Mesenteric fat pad (tissue), 1 donor: ENCODE results near the gene USP16. TPM values are rescaled to one million over a fixed set of nuclear protein-coding genes. Genes with fewer than 3 reads are reported as not detected.
A peak's percentile ranks its signal among the peaks of the same experiment; 100 is the strongest.
"Not testable (repeated sequence)": the region's sequence is repeated elsewhere in the genome, so short reads cannot be mapped to it uniquely, and the experiment has no call there.

Experiments
- DNase-seq: peaks from one replicate; pipeline ENCODE4 v3.0.0-alpha.2; 2020; ENCODE audit warnings: low spot score
- long read RNA-seq: library from polyadenylated mRNA; unstranded; transcript quantifications from one replicate; pipeline ENCODE4 v2.0.0, GENCODE V29; 2020
- total RNA-seq: library from RNA; stranded (reverse); fragmentation: NEBNext Ultra II Directional; extraction: Animal tissue kit (Norgen Biotek cat#: 25700); gene quantifications from one replicate; pipeline ENCODE4 v1.2.1, GENCODE V29; 2021
- donor health status: DM: yes; HTN: yes; CAD: no.

The USP16 gene
- total RNA-seq: 38.7 TPM
- long read RNA-seq, partial matches to known transcripts: 7 of 13 reads
- long read RNA-seq, other reads (novel, unspliced or antisense): 5 of 13 reads

- DNase-seq: peak; percentile 97
These were observed at the start of gene USP16 for GRCh38 chr21:29024474-29025327. Gene USP16 (plus strand): TSS chr21:29024668. CDS start chr21:29027914, 3,246 bp downstream.

GRCh38 chr21:28975397-28975796 lies 49.1 kb upstream of the USP16 start:
- no peak for DNase-seq

GRCh38 chr21:28979092-28979491 lies 45.4 kb upstream of the USP16 start:
- no peak for DNase-seq

DNA sequence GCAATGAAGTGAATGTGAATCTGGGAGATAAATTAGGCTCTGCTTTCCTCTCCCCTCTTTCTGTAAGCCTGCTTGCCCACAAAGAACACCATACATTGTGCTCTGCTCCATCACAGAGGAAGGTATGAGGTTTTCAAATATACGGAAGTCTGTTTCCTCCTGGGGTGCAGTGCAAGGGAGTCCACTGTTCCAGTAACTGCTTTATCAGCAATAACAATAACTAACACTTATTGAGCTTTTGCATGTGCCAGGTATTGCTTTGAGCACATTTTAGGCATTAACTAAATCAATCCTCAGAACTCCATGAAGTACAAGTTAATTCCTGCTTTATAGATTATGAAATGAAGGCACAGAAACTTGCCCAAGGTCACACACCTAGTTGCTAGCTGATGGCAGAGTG lies 41.8 kb upstream of the USP16 start:
- DNase-seq: no peak

- no peak for DNase-seq
These were observed 37.8 kb upstream of the USP16 start for GRCh38 chr21:28986677-28987076.

GRCh38 chr21:28988146-28988545 lies 36.3 kb upstream of the USP16 start:
- DNase-seq: not testable (repeated sequence)

DNA sequence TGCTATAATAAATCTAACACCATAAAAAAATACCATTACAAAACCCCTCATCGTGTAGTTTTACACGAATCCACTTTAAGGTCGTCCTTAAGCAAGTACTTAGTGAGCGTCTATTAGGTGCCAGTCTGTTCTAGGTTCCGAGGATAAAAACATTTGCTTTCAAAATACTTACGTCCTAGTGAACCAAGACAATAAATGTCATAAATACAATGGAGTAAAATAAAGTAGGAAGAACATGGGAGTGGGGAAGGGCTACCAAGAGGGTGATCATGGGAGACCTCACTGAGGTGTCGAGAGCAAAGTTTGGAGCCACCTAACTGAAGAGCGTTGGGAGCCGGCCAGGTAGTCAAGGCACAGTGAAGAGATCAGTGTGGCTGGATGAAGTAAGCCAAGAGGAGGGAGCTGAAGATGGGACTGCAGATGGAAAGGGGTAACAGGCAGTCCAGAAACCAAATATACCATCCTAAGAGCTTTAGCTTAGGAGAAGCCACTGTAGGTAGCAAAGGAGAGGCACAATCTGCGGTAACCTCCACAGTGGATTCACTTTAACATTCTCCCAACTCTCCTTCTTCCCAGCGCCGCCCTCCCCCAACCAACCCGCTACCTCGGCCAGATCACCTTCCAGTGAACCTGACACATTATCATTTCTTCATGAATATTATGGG lies 32.5 kb upstream of the USP16 start:
- DNase-seq: no peak

DNA sequence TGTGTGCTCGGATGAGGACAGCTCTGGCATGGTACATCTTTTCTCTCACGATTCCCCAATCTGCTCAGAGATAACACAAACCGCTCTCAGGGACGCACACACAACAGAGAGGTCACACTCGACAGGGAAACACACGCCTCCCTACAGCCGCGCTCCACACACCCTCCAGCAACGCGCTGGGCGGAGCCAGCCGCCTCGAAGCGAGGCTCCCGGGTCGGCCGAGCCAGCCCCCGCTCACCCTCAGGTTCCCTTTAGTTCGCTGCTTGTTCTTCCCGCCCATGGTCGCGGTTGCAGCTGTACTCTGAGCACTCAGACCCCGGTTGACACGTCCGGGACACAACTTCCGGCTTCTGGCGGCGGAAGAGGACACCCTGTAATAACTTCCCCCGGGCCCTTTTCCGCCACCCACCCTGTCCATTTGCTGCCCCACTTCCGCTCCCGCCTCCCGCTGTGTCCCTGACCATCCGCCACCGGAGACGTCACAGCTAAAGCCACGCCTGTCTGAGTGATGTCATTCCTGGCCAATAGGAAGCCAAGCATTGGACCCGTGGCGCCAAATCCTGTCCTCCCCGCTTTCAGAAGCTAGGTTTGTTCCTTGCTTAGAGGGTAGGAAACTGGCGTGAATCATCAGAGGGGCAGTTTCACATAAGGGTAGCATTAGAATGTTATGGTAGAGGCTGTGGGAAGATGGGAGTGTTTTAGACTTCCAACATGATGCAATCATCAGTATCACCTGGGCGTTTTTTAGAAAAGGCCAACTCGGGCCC lies 31.8 kb upstream of the USP16 start, which contains the start of gene LTN1:
Gene LTN1, minus strand, starts transcription at position 352 of the 767 bp plus-strand sequence. Its CDS starts 72 bp downstream, at position 280.
- peak; percentile 99 for DNase-seq

DNA sequence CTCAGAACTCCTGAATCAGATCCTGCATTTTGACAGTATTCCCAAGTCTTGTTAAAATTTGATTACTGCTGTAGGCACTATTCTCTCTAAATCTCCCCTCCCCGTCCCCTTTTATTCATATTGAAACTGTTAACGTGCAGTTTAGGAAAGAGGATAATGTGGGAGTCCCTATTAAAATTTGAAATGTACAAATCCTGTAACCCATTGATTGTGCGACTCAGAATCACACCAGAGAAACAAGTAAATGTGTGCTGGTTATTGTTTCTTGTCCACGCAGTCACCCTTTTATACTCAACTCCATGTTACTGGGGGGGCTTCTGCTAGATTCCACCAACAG lies 31.2 kb upstream of the USP16 start:
- no peak for DNase-seq

DNA sequence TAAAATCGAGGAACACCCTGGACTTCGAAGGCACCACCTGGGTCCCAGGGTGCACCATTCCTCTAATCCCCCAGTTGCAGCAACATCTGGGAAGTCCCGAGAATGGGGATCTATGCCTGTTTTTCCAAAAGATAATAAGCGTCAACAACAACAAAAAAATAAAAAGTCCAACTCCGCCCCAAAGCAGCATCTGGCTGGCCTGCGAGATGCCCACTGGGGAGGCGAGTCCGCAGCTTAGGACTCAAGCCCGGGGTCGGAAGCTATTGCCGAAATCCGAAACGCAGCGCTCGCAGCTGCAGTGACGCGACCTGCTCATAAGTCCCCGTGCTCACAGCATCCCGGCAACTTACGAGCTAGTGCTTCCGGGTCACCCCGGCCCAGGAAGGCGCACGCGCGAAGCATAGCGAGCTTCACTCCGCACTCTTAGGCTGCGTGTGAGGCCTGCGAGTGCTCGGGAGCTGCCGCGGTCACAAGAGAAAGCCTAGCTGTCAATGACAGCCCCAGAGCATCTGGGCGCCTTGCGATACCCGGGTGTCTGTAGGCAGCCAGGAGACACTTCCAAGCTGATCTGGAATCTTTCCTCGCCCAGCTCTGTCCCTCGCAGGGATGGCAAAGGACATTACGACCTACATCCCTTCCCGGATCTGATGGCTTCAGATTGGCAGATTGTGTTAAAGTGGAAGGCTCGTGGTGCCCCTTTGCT lies 21.9 kb upstream of the USP16 start:
- DNase-seq: peak; percentile 99

- no peak for DNase-seq
These were observed 18.8 kb upstream of the USP16 start for GRCh38 chr21:29005696-29006095.

- DNase-seq: no peak
These were observed 17.3 kb upstream of the USP16 start for GRCh38 chr21:29007135-29007534.

DNA sequence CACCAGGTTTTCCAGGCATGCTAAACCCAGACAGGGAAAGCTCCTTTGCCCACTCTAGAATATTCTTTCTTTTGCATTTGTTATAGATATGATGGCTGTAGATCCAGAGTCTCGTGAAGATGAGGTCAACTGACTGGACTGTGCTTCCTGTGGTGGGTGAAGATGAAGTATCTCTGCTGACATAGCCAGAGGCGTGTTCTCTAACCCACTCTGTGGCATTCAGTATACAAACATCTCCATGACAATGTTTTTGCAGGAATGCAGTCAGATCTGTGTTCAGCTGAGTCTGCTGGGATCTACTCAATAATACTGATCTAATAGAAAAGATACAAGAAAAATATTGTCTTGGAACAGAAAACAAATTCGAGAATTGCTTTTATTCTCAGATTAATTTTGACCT lies 16.7 kb upstream of the USP16 start:
- no peak for DNase-seq

DNA sequence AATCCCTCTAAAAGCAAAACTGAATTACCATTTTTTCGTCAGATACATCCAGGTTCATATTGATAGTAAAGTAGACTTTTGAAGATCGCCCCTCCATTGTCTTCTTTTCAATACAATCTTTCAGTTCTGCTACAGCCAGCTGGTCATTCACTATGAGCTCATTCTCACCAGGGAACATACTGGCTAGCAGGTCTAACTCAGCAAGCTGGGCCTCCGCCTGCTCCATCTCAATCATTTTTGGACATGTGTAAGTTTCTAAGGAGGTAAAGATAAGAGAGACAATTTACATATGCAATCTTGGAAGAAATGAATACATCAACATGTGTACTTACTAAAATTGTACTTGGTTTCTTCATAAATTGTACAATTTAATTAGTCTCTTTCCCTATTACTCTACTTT lies 16.1 kb upstream of the USP16 start:
- no peak for DNase-seq

DNA sequence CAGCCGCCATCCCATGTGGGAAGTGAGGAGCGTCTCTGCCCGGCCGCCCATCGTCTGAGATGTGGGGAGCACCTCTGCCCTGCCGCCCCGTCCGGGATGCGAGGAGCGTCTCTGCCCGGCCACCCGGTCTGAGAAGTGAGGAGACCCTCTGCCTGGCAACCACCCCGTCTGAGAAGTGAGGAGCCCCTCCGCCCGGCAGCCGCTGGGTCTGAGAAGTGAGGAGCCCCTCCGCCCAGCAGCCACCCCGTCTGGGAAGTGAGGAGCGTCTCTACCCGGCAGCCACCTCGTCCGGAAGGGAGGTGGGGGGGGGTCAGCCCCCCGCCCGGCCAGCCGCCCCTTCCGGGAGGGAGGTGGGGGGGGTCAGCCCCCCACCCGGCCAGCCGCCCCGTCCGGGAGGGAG lies 13.2 kb upstream of the USP16 start:
- not testable (repeated sequence) for DNase-seq

- DNase-seq: no peak
These were observed 6.7 kb upstream of the USP16 start for GRCh38 chr21:29017639-29018237.

DNA sequence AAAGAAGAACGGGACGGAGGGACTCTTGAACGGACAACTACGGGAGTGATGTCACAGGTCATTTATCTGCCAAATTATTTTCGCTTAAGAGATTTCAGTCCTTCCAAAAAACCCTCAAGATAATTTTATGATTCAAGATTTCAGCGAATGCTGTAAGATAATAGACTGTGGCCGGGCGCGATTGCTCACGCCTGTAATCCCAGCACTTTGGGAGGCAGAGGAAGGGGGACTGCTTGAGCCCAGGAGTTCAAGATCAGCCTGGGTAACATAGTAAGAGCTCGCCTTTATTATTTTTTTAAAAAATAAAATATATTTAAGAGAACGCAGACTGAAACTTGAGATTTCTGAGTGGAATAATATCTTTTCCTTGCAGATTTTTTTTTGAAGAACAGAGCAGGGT lies 5.9 kb upstream of the USP16 start:
- no peak for DNase-seq

- DNase-seq: no peak
These were observed 2.3 kb upstream of the USP16 start for GRCh38 chr21:29022166-29022565.

GRCh38 chr21:29025328-29025713 lies 853 bp downstream of the USP16 start:
- no peak for DNase-seq

DNA sequence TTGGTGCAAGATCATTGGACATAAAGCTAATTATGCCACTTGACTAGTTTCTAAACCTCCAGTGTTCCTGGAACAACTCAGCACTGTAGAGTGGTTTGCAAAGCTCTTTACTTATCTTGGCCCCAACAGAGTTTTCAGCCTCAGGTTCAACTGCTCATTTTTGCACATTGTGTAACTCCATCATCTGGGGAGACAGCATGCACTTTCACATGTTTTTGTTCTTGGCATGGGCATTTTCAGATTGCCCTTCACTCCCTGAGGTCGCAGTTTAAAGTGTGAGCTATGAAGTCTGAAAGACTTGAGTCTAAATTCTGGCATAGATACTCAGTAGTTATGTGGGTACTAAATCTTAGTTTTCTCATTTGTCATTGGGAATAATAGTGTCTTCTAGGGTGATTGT lies 5.1 kb downstream of the USP16 start:
- no peak for DNase-seq

DNA sequence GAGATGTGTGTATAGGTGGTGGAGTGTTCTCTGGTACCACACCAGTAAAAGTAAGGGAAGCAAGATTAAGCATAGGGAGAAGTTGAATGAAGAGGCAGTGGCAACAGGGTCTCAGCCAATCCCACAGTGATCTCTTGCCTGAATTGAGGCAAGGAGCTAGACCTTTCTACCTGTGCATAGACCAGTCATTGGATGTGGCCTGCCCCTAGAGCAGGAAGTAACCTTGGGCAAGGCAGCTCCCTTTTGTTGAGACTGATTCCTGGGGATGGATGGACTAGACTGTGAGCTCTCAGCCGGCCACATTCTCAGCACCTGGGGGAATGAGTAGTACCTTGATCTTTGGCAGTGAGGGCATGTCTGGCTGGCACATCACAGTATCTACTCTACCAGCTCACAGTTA lies 6.4 kb downstream of the USP16 start:
- DNase-seq: no peak
